Measurements from ENCODE around the gene WDR88. TPM values are rescaled to one million over a fixed set of nuclear protein-coding genes. Genes with fewer than 3 reads are reported as not detected.

WDR88 gene
- total and polyA plus RNA-seq, 2 donors (not counting 3 experiments of a cell fraction or from before 2014, with no cell fraction given), result not detected

GRCh38 chr19:33201473-33201872, 69.6 kb downstream of the WDR88 start:
- Histone ChIP-seq H3K4me1 (ENCODE audit: control insufficient read depth, extremely low read depth, insufficient read depth, low read length) (no peaks in the 10 kb centered on the region), H3K36me3 (ENCODE audit: control insufficient read depth in 2 of 2, extremely low read depth in 1 of 2, insufficient read depth in 2 of 2, low read length in 2 of 2) (peaks cover 0 to 5% of the 10 kb centered on the region in 2 experiments), H3K27me3 (ENCODE audit: control insufficient read depth in 2 of 2, insufficient read depth in 2 of 2, low read length in 2 of 2) (no peaks in the 10 kb centered on the region), H3K9me1 (replicated peaks; ENCODE audit: control insufficient read depth, extremely low read depth, insufficient read depth, low read length) (no peaks in the 10 kb centered on the region), H3K9ac (replicated peaks; ENCODE audit: extremely low read depth, insufficient read depth, low read length) (no peak overlapping the region), H3K9me3 (replicated peaks; ENCODE audit: control insufficient read depth, insufficient read depth, low read length) (no peaks in the 10 kb centered on the region), H3K27ac (ENCODE audit: insufficient read depth, low read depth, low read length) (no peak overlapping the region), H3K79me2 (ENCODE audit: control insufficient read depth, insufficient read depth, low read length) (no peaks in the 10 kb centered on the region), H2AFZ (ENCODE audit: low read depth, low read length) (no peak overlapping the region), H3K4me3 (replicated peaks in 1 of 3; ENCODE audit: insufficient read depth in 1 of 3, low read depth in 1 of 3, low read length in 3 of 3) (no peak overlapping the region), H3K4me2 (ENCODE audit: insufficient read depth, low read length) (no peak overlapping the region), H4K20me1 (replicated peaks; ENCODE audit: control insufficient read depth, extremely low read depth, insufficient read depth, low read length) (no peaks in the 10 kb centered on the region)
- no TSS peak for BruUV-seq (replicated peaks)
- dilution Hi-C loops (cut with MboI; ENCODE audit: extremely low pct_ligation_motif_present, low sequenced_read_pairs), result no loop called here
- intact Hi-C loops (cut with micrococcal nuclease), result no loop called here
- FAIRE-seq (no peak), DNase-seq (ENCODE audit: low read depth, low spot score) (no peak)
- no peak for TF ChIP-seq CTCF (IDR thresholded peaks at IDR 0.05; ENCODE audit: extremely low read depth in 1 of 2, insufficient read depth in 1 of 2, low read depth in 1 of 2, low read length in 2 of 2)
- TF ChIP-seq GATA2 (IDR thresholded peaks at IDR 0.05; ENCODE audit: insufficient read depth, insufficient read length, low read depth, low read length), result no peak
- TF ChIP-seq EZH2 (IDR thresholded peaks at IDR 0.05; ENCODE audit: borderline replicate concordance, low read depth, low read length, severe bottlenecking), result no peak
- TF ChIP-seq MYC (IDR thresholded peaks at IDR 0.05; ENCODE audit: low read depth, low read length), result no peak
- TF ChIP-seq MAX (IDR thresholded peaks at IDR 0.05; ENCODE audit: insufficient read depth, insufficient read length), result no peak
- no peak for TF ChIP-seq FOS (IDR thresholded peaks at IDR 0.05; ENCODE audit: borderline replicate concordance, insufficient read depth, low read length)
- no peak for TF ChIP-seq JUN (IDR thresholded peaks at IDR 0.05; ENCODE audit: borderline replicate concordance, insufficient read depth, insufficient read length, low read depth)
- TF ChIP-seq POLR2AphosphoS5 (IDR thresholded peaks at IDR 0.05; ENCODE audit: insufficient read depth, low read depth, low read length), result no peak
- no peak for TF ChIP-seq POLR2A (IDR thresholded peaks at IDR 0.05; ENCODE audit: low read depth, low read length)
- CTCF ChIA-PET, result no interaction called here
- POLR2A ChIA-PET, result no interaction called here
